Measurements from ENCODE around the gene COPB1. TPM values are rescaled to one million over a fixed set of nuclear protein-coding genes. Genes with fewer than 3 reads are reported as not detected.

The COPB1 gene
- total and polyA plus RNA-seq, 9 of the 15 experiments (the other 6 are each of a cell fraction or from before 2014, with no cell fraction given): 64.7 to 188 (median 91.6) TPM

GRCh38 chr11:14499560-14500180, at the start of gene COPB1 (continued):
- TF ChIP-seq NR4A1 (CRISPR knock-in tag; IDR thresholded peaks at IDR 0.05) (no peak), NR4A1 (tag; IDR thresholded peaks at IDR 0.05) (no peak), MBD1 (CRISPR knock-in tag; IDR thresholded peaks at IDR 0.05) (no peak), TCF3 (CRISPR knock-in tag; IDR thresholded peaks at IDR 0.05) (no peak), ZNF449 (CRISPR knock-in tag; IDR thresholded peaks at IDR 0.05) (no peak), ZEB2 (IDR thresholded peaks at IDR 0.05) (no peak), MTA2 (IDR thresholded peaks at IDR 0.05; ENCODE audit: low read depth) (no peak), BCL6 (CRISPR knock-in tag; IDR thresholded peaks at IDR 0.05) (no peak), EWSR1 (IDR thresholded peaks at IDR 0.05; ENCODE audit: borderline replicate concordance, low read depth, partially characterized antibody) (no peak), IRF9 (tag; IDR thresholded peaks at IDR 0.05) (no peak)
- TF ChIP-seq, protein P1, sequence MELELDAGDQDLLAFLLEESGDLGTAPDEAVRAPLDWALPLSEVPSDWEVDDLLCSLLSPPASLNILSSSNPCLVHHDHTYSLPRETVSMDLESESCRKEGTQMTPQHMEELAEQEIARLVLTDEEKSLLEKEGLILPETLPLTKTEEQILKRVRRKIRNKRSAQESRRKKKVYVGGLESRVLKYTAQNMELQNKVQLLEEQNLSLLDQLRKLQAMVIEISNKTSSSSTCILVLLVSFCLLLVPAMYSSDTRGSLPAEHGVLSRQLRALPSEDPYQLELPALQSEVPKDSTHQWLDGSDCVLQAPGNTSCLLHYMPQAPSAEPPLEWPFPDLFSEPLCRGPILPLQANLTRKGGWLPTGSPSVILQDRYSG (tag; conservative IDR thresholded peaks at IDR 0.05; ENCODE audit: low read depth): no peak
- TF ChIP-seq, protein P2, sequence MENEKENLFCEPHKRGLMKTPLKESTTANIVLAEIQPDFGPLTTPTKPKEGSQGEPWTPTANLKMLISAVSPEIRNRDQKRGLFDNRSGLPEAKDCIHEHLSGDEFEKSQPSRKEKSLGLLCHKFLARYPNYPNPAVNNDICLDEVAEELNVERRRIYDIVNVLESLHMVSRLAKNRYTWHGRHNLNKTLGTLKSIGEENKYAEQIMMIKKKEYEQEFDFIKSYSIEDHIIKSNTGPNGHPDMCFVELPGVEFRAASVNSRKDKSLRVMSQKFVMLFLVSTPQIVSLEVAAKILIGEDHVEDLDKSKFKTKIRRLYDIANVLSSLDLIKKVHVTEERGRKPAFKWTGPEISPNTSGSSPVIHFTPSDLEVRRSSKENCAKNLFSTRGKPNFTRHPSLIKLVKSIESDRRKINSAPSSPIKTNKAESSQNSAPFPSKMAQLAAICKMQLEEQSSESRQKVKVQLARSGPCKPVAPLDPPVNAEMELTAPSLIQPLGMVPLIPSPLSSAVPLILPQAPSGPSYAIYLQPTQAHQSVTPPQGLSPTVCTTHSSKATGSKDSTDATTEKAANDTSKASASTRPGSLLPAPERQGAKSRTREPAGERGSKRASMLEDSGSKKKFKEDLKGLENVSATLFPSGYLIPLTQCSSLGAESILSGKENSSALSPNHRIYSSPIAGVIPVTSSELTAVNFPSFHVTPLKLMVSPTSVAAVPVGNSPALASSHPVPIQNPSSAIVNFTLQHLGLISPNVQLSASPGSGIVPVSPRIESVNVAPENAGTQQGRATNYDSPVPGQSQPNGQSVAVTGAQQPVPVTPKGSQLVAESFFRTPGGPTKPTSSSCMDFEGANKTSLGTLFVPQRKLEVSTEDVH (IDR thresholded peaks at IDR 0.05; ENCODE audit: low read depth, partially characterized antibody): no peak

Measured in K562 (cell line).